Chondrocyte (in vitro differentiated cells): ENCODE data around the gene CST8. TPM values are rescaled to one million over a fixed set of nuclear protein-coding genes. Genes with fewer than 3 reads are reported as not detected.

Experiments
- DNase-seq: peaks from one replicate; pipeline ENCODE4 v3.0.0; 2021; ENCODE audit warnings: mixed read lengths, low spot score
- H3K27ac Mint-ChIP-seq: one replicate; pipeline ENCODE4 v1.8.0; 2021; ENCODE audit warnings: mild to moderate bottlenecking, moderate library complexity, mixed read lengths; ENCODE audit not compliant: unreplicated experiment
- H3K27me3 Mint-ChIP-seq: 2 replicates; pipeline ENCODE4 v1.8.0; 2021; ENCODE audit warnings: low read depth, mixed read lengths
- H3K36me3 Mint-ChIP-seq: 2 replicates; pipeline ENCODE4 v1.8.0; 2021; ENCODE audit warnings: low read depth, mixed read lengths
- H3K4me1 Mint-ChIP-seq: 2 replicates; pipeline ENCODE4 v1.8.0; 2021; ENCODE audit warnings: low read depth, mild to moderate bottlenecking, mixed read lengths
- H3K4me3 Mint-ChIP-seq: one replicate; pipeline ENCODE4 v1.8.0; 2021; ENCODE audit warnings: mild to moderate bottlenecking, moderate library complexity, mixed read lengths; ENCODE audit not compliant: unreplicated experiment
- H3K9me3 Mint-ChIP-seq: 2 replicates; pipeline ENCODE4 v1.8.0; 2021; ENCODE audit warnings: low read depth, mixed read lengths
- total RNA-seq: library from RNA; stranded (reverse); gene quantifications from 3 replicates; pipeline ENCODE4 v1.2.1, GENCODE V29; 2021
- TF ChIP-seq, protein P1 (sequence below): fragments of 200-600 bp; sonication (generic); IDR thresholded peaks from 2 replicates; pipeline ENCODE4 v1.5.0; 2021; ENCODE audit warnings: antibody characterized with exemption, mild to moderate bottlenecking, moderate library complexity

Gene CST8
- total RNA-seq, 1 donor from 2014 or later: not detected

DNA sequence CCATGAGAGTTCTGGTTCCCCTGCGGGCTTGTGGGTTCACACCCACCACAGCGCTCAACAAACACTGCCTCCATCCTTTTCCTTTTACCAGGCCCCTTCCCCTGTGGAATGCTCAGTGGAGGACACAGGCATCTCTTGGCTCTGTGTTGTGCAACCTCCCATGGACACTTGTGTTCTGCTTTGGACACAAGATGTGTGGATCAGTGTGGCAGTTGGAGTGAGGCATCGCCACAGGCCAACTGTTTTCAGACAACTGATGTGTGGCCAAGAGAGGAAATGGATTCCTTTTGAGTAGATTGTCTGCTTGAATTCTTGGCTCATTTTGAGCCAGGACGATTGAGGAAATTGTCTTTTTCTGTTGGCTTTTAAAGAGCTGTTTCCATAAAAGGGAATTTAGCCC lies 26.8 kb downstream of the CST8 start:
- H3K4me3 Mint-ChIP-seq: no peak overlapping the region
- H3K36me3 Mint-ChIP-seq: no peaks in the 10 kb centered on the region
- H3K27me3 Mint-ChIP-seq: peaks cover 2% of the 10 kb centered on the region
- DNase-seq: no peak
- peaks cover 7% of the 10 kb centered on the region for H3K4me1 Mint-ChIP-seq
- no peak overlapping the region for H3K27ac Mint-ChIP-seq
- H3K9me3 Mint-ChIP-seq: no peaks in the 10 kb centered on the region
- TF ChIP-seq, protein P1, sequence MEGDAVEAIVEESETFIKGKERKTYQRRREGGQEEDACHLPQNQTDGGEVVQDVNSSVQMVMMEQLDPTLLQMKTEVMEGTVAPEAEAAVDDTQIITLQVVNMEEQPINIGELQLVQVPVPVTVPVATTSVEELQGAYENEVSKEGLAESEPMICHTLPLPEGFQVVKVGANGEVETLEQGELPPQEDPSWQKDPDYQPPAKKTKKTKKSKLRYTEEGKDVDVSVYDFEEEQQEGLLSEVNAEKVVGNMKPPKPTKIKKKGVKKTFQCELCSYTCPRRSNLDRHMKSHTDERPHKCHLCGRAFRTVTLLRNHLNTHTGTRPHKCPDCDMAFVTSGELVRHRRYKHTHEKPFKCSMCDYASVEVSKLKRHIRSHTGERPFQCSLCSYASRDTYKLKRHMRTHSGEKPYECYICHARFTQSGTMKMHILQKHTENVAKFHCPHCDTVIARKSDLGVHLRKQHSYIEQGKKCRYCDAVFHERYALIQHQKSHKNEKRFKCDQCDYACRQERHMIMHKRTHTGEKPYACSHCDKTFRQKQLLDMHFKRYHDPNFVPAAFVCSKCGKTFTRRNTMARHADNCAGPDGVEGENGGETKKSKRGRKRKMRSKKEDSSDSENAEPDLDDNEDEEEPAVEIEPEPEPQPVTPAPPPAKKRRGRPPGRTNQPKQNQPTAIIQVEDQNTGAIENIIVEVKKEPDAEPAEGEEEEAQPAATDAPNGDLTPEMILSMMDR: no peak

DNA sequence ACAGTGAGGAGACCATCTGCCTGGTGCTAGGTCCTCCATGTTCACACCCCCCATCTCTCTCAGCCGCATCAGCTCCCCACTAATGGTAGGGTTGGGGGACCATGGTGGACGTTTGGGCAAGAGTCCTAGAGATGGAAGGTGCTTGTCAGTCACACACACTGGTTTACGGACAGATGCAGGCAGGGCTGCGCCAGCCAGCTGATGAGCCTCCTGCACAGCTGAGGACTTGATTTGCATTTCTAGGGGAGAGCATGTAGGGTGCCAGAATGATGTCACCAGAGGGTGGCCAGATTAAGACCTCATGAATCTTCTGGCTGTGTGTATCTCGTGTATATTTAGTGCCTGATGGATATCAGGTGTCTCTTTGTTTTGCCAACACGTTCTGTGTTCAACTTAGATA lies 28.6 kb downstream of the CST8 start:
- no peak for DNase-seq
- Mint-ChIP-seq H3K4me3 (no peak overlapping the region), H3K36me3 (no peaks in the 10 kb centered on the region), H3K4me1 (peaks cover 7% of the 10 kb centered on the region), H3K27ac (no peak overlapping the region), H3K27me3 (peaks cover 2% of the 10 kb centered on the region), H3K9me3 (no peaks in the 10 kb centered on the region)
- TF ChIP-seq, protein P1: no peak

DNA sequence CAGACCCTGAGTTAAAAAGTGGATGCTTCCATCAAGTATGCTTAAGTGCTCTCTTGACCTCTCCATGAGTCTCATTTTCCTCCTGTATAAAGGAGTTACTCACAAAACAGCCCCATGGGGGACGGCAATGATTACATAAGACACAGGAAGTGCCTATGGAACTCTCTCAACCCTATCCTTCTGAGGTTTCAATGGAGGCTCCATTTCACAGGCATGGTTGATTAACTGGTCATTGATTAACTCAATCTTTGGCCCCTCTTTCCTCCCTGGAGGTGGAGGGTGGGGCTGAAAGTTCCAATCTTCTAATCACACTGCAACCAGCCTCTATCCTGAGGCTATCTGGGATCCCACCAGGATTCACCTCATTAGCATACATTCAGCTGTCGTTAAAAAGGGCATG lies 29.3 kb downstream of the CST8 start:
- H3K36me3 Mint-ChIP-seq: no peaks in the 10 kb centered on the region
- H3K9me3 Mint-ChIP-seq: no peaks in the 10 kb centered on the region
- TF ChIP-seq, protein P1: no peak
- DNase-seq: no peak
- no peak overlapping the region for H3K27ac Mint-ChIP-seq
- H3K4me3 Mint-ChIP-seq: no peak overlapping the region
- H3K27me3 Mint-ChIP-seq: peaks cover 2% of the 10 kb centered on the region
- peaks cover 3% of the 10 kb centered on the region for H3K4me1 Mint-ChIP-seq

DNA sequence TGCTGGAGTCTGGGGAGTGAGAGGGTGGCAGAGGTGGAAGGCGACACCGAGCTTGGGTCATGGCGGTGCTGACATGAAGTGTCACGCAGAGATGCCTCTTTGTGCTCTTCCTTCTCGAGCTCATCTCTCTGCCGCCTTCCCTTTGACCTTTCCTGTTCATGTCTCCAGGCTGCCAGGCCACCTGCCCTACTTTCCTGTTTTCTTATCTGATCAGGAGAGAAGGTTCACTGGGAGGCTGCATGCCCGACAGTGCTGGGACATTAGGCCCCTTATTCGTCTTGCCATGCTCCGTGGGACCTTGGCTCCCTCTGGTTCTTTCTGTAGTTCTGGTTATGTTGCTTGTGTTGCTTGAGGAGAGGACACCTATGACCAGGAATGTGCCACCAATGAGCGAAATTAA lies 33.2 kb downstream of the CST8 start:
- TF ChIP-seq, protein P1: no peak
- peaks cover 4% of the 10 kb centered on the region for H3K27me3 Mint-ChIP-seq
- H3K27ac Mint-ChIP-seq: no peak overlapping the region
- DNase-seq: no peak
- H3K4me1 Mint-ChIP-seq: no peaks in the 10 kb centered on the region
- H3K36me3 Mint-ChIP-seq: peaks cover 2% of the 10 kb centered on the region
- no peak overlapping the region for H3K4me3 Mint-ChIP-seq
- H3K9me3 Mint-ChIP-seq: peaks cover 10% of the 10 kb centered on the region

DNA sequence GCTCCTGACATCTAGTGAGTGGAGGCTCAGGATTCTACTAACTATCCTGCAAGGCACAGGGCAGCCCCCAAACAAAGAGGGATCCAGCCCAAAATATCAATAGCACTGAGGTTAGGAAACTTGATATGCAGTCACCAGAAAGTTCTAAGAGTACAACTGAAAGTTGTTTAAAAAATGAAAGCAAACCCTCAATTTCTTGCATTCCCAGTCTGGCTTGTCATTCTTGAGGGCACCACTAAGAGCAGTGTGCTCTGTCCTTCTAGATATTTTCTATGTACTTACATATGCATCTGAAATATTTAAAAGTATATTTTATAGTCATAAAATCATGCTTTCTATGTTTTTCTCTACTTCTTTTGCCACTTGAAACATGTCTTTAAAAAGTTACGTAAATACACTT lies 35.9 kb downstream of the CST8 start:
- H3K27ac Mint-ChIP-seq: no peak overlapping the region
- H3K36me3 Mint-ChIP-seq: peaks cover 2% of the 10 kb centered on the region
- H3K4me1 Mint-ChIP-seq: no peaks in the 10 kb centered on the region
- no peak for DNase-seq
- H3K27me3 Mint-ChIP-seq: peaks cover 4% of the 10 kb centered on the region
- H3K4me3 Mint-ChIP-seq: no peak overlapping the region
- TF ChIP-seq, protein P1: peak; percentile 35
- H3K9me3 Mint-ChIP-seq: peaks cover 18% of the 10 kb centered on the region
